ENCODE results near the gene POLD4.

GRCh38 chr11:67382276-67383136 is 29.2 kb upstream of the POLD4 start:
- no peak for TF ChIP-seq POLR2A (IDR thresholded peaks at IDR 0.05; ENCODE audit: low read length)
- TF ChIP-seq GATA1 (IDR thresholded peaks at IDR 0.05; ENCODE audit: low read depth, low read length) = no peak
